HG02798 (cell line): Measurements from ENCODE around the gene RPGRIP1L.
A peak's percentile ranks its signal among the peaks of the same experiment; 100 is the strongest.

Experiments
- ATAC-seq: cut with Tn5 transposase; IDR thresholded peaks from one replicate; pipeline ENCODE4 v1.9.1; 2021; ENCODE audit warnings: mild to moderate bottlenecking; ENCODE audit not compliant: unreplicated experiment, poor library complexity

The RPGRIP1L gene

DNA sequence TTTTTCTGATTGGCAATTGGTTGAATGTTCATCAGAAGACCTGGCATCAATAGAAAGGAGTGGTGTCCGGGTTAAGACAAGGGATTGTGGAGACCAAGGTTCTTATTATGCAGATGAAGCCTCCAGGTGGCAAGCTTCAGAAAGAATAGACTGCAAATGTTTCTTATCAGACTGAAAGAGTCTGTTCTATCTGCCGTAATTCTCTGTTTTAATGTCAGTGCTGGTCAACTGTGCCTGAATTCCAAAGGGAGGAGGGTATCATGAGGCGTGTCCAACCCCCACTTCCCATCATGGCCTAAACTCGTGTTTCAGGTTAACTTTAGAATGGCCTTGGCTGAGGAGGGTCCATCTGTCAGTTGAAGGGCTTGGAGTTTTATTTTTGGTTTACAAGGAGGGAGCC is 140.2 kb downstream of the RPGRIP1L start:
- ATAC-seq = no peak

GRCh38 chr16:53561101-53561888 is 142.4 kb downstream of the RPGRIP1L start:
- ATAC-seq = no peak

GRCh38 chr16:53559270-53559951 is 144.2 kb downstream of the RPGRIP1L start:
- no peak for ATAC-seq

DNA sequence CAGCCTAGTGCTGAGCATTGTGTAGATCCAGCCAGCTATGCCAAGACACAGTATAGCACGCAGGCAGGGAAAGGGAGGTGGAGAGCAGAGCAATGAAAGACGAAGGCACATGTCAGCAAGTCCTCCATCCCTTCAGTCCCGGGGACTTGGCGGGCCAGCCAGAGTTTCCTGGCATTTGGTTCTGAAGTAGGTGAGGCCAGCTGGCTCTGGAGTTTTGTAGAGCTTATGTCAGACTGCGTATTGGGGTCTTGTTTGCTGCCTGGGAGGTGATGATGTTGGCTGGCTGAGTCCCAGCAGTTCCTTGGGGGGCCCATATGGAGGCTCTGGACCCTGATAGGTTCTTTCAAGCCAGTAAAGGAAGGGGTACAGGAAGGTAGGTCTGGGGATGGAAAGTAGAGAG is 144.9 kb downstream of the RPGRIP1L start:
- ATAC-seq = no peak

DNA sequence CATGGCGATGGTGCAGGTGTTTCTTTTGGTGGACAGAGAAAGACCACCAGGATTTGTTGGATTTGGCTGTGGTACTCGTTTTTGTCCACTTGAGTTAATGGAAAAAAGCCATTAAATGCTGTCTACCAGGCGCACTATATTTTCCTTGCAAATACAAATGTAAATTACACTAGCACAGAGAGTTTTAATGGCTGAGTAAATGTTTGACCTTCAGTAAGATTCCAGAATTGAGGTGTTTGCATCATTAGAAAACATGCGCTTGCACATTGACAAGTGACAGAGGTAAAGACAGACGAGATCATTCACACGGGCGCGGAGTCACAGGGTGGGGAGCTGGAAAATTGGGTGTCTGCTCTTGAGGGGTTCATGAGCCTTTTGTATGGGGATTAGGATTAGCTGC is 147.1 kb downstream of the RPGRIP1L start:
- ATAC-seq = no peak

GRCh38 chr16:53549970-53550690 is 153.5 kb downstream of the RPGRIP1L start:
- ATAC-seq = peak; percentile 72
